Panc1 (cell line): ENCODE measurements around the gene UGT1A6. TPM values are rescaled to one million over a fixed set of nuclear protein-coding genes. Genes with fewer than 3 reads are reported as not detected.

Experiments used
- ATAC-seq: fragments of 200-7000 bp; cut with Tn5 transposase; 2 replicates; pipeline ENCODE4 v1.9.1; 2020; ENCODE audit warnings: mild to moderate bottlenecking, moderate library complexity
- BruUV-seq: library from RNA; stranded (reverse); fragments of 400-500 nt; replicated peaks from 2 replicates; lab custom pipeline; 2021; lab: Mats Ljungman, UMichigan
- CTCF ChIA-PET: fragments of 300-600 bp; sonication (Branson Sonifier 250); formaldehyde crosslinking; loops from one replicate; lab custom pipeline; 2022; ENCODE audit warnings: antibody characterized with exemption; lab: Charles Lee
- POLR2A ChIA-PET: fragments of 300-600 bp; sonication (Branson Sonifier 250); formaldehyde crosslinking; loops from one replicate; lab custom pipeline; 2022; ENCODE audit warnings: antibody characterized with exemption; lab: Charles Lee
- DNase-seq: peaks from one replicate; pipeline ENCODE4 v3.0.0-alpha.2; 2010; ENCODE audit warnings: low read depth, low spot score
- H3K27ac ChIP-seq: 2 replicates; pipeline ENCODE4 v1.5.1; 2011; ENCODE audit warnings: mild to moderate bottlenecking, low read length, inconsistent platforms
- H3K27me3 ChIP-seq: fragments of 200-500 bp; sonication (Bioruptor generic); 2 replicates; pipeline ENCODE4 v1.6.0; 2014; ENCODE audit warnings: low read length, inconsistent platforms; ENCODE audit not compliant: control insufficient read depth, insufficient read depth
- H3K36me3 ChIP-seq: fragments of 200-500 bp; sonication (Bioruptor generic); 2 replicates; pipeline ENCODE4 v1.5.1; 2014; ENCODE audit warnings: inconsistent platforms, mild to moderate bottlenecking, low read length, moderate library complexity; ENCODE audit not compliant: control insufficient read depth, insufficient read depth
- H3K4me1 ChIP-seq: 2 replicates; pipeline ENCODE4 v1.5.1; 2011; ENCODE audit warnings: inconsistent platforms, mild to moderate bottlenecking, low read length, moderate library complexity; ENCODE audit not compliant: control insufficient read depth, insufficient read depth
- H3K4me3 ChIP-seq, 2 experiments: 2 replicates each; pipeline ENCODE4 v1.5.1; 2011 to 2012; ENCODE audit warnings: low read depth in 2 of 2, low read length in 2 of 2, mild to moderate bottlenecking in 2 of 2, inconsistent platforms in 1 of 2, moderate library complexity in 1 of 2
- H3K9me3 ChIP-seq: fragments of 200-500 bp; sonication (Bioruptor generic); 2 replicates; pipeline ENCODE4 v1.5.1; 2014; ENCODE audit warnings: low read depth, mild to moderate bottlenecking, inconsistent platforms, low read length, moderate library complexity; ENCODE audit not compliant: control insufficient read depth, insufficient read depth
- CTCF ChIP-seq: fragments of 450-650 bp; IDR thresholded peaks from 2 replicates; pipeline ENCODE4 v1.5.1; 2017; ENCODE audit warnings: mild to moderate bottlenecking
- POLR2AphosphoS5 ChIP-seq: IDR thresholded peaks from 2 replicates; pipeline ENCODE4 v1.6.1; 2012; ENCODE audit warnings: mild to moderate bottlenecking, low read depth, low read length, moderate library complexity
- REST ChIP-seq, 2 experiments: IDR thresholded peaks; 2 replicates each; pipeline ENCODE4 v1.6.1; 2011 to 2012; ENCODE audit warnings: low read depth in 2 of 2, control low read depth in 1 of 2, low read length in 1 of 2, mild to moderate bottlenecking in 1 of 2, moderate library complexity in 1 of 2; ENCODE audit not compliant: insufficient read depth in 1 of 2
- SIN3A ChIP-seq: IDR thresholded peaks from 2 replicates; pipeline ENCODE4 v1.6.1; 2012; ENCODE audit warnings: low read depth, mild to moderate bottlenecking, low read length, moderate library complexity, borderline replicate concordance; ENCODE audit not compliant: insufficient read depth
- TCF7L2 ChIP-seq: IDR thresholded peaks from 2 replicates; pipeline ENCODE4 v1.6.1; 2011; ENCODE audit warnings: mild to moderate bottlenecking, low read depth, low read length, inconsistent platforms
- in situ Hi-C: cut with HindIII; loops from 2 replicates; pipeline ENCODE4 v1.10.0; 2016; ENCODE audit warnings: low sequenced_read_pairs, low pct_unique_long_range_greater_than_20kb
- intact Hi-C: fragments of 100-400 bp; cut with micrococcal nuclease; formaldehyde crosslinking; loops from one replicate; pipeline ENCODE4 v1.10.0; 2022; ENCODE audit not compliant: unreplicated experiment
- total RNA-seq: library from RNA; stranded (reverse); gene quantifications from one replicate; pipeline ENCODE4 v1.2.1, GENCODE V29; 2021; ENCODE audit not compliant: unreplicated experiment

The UGT1A6 gene
- total RNA-seq, 1 experiment from 2014 or later = not detected

DNA sequence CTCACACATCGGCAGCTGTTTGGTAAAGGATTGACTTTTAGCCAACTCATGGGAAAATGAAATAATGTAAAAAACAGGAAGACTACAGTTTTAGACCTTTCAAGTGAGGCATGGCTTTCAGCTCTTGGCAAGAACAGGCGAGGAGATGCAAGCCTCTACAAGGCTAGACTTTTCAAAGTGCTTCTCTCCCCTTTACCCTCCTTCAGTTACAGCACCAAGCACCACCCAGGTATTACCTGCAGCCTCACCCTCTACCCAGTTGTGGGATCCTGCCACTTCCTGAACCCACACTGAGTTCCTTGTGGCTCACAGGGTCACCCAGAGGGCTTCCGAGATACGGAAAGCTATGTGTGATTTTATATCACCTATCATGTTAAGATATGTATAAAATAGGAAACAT lies 41.7 kb upstream of the UGT1A6 start:
- ChIA-PET POLR2A (no interaction called here), CTCF (no interaction called here)
- DNase-seq (no peak), ATAC-seq (no peak)
- Histone ChIP-seq H3K9me3 (no peaks in the 10 kb centered on the region), H3K4me1 (no peaks in the 10 kb centered on the region), H3K27me3 (no peaks in the 10 kb centered on the region), H3K27ac (no peak overlapping the region), H3K4me3 (no peak overlapping the region), H3K36me3 (no peaks in the 10 kb centered on the region)
- TF ChIP-seq CTCF (no peak), TCF7L2 (no peak), POLR2AphosphoS5 (no peak), SIN3A (no peak), REST (IDR thresholded peaks at IDR 0.05; ENCODE audit: insufficient read depth in 1 of 2, low read depth in 2 of 2, low read length in 1 of 2) (no peak)
- in situ Hi-C loops (no loop called here), intact Hi-C loops (no loop called here)
- BruUV-seq = no TSS peak

DNA sequence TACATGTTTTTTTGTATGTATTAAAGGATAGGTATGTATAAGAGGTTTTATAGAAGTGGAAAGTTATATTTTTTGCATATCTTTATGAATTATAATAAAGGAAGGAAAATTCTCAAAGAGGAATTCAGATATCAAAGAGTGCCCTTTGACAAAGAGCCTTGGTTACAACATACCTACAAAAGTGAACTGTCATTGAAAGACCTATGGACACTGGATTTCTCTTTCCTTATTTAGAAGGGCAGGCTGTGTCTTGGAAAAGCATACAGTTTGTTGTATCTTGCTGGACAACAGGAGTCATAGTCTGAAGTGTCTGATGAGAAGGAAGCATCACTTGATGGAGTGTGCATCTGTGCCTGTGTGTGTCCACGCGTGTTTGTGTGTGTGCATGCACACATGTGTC lies 41.3 kb upstream of the UGT1A6 start:
- CTCF ChIA-PET = no interaction called here
- DNase-seq (no peak), ATAC-seq (no peak)
- Histone ChIP-seq H3K4me1 (no peaks in the 10 kb centered on the region), H3K27me3 (no peaks in the 10 kb centered on the region), H3K27ac (no peak overlapping the region), H3K36me3 (no peaks in the 10 kb centered on the region), H3K4me3 (no peak overlapping the region), H3K9me3 (no peaks in the 10 kb centered on the region)
- in situ Hi-C loops (no loop called here), intact Hi-C loops (no loop called here)
- BruUV-seq = no TSS peak
- TF ChIP-seq POLR2AphosphoS5 (no peak), TCF7L2 (no peak), SIN3A (no peak), REST (IDR thresholded peaks at IDR 0.05; ENCODE audit: insufficient read depth in 1 of 2, low read depth in 2 of 2, low read length in 1 of 2) (no peak), CTCF (no peak)
- POLR2A ChIA-PET = no interaction called here
